A549 (cell line): ENCODE measurements around the gene ACE. TPM values are rescaled to one million over a fixed set of nuclear protein-coding genes. Genes with fewer than 3 reads are reported as not detected.

Experiments used
- ATAC-seq, 2 experiments: fragments of 200-7000 bp in 1 of 2; fragments of >200 bp in 1 of 2; cut with Nextera tagmentation in 1 of 2; cut with Tn5 transposase in 1 of 2; 3 replicates each; pipeline versions ENCODE4 v1.8.0 to v1.9.1; 2018 to 2020; ENCODE audit warnings: mild to moderate bottlenecking in 1 of 2, moderate library complexity in 1 of 2
- CTCF ChIA-PET: fragments of 300-600 bp; sonication (Branson Sonifier 250); formaldehyde crosslinking; extraction: SDS; loops from one replicate; lab custom pipeline; 2021; ENCODE audit warnings: antibody characterized with exemption, inconsistent platforms; lab: Yijun Ruan, JAX
- POLR2A ChIA-PET: fragments of 350-600 bp; formaldehyde crosslinking; extraction: SDS; loops from one replicate; lab custom pipeline; 2021; ENCODE audit warnings: antibody characterized with exemption, inconsistent platforms; lab: Yijun Ruan, JAX
- DNase-seq, 2 experiments: peaks; one replicate each; pipeline versions ENCODE4 v3.0.0 to v3.0.0-alpha.2; 2011 to 2016; ENCODE audit warnings: low read depth in 1 of 2, low spot score in 1 of 2
- FAIRE-seq: peaks from 2 replicates; lab custom pipeline; 2011; peaks lifted over from hg19 to GRCh38; lab: Jason Lieb, UNC
- H3K27ac ChIP-seq, 2 experiments: fragments of >200 bp; sonication (Bioruptor Twin); formaldehyde crosslinking; 3 replicates each; pipeline ENCODE4 v1.5.1; 2016 to 2017
- H3K4me1 ChIP-seq: fragments of >200 bp; sonication (Bioruptor Twin); formaldehyde crosslinking; 3 replicates; pipeline ENCODE4 v1.6.1; 2016
- H3K4me2 ChIP-seq: fragments of >200 bp; sonication (Bioruptor Twin); formaldehyde crosslinking; 3 replicates; pipeline ENCODE4 v1.6.1; 2016
- H3K4me3 ChIP-seq: fragments of >200 bp; sonication (Bioruptor Twin); formaldehyde crosslinking; 3 replicates; pipeline ENCODE4 v1.5.1; 2016
- H3K9me3 ChIP-seq: fragments of >200 bp; sonication (Bioruptor Twin); formaldehyde crosslinking; 3 replicates; pipeline ENCODE4 v1.6.1; 2016
- BHLHE40 ChIP-seq: IDR thresholded peaks from 2 replicates; pipeline ENCODE4 v1.6.1; 2012; ENCODE audit warnings: low read depth, low read length, inconsistent platforms
- CBX8 ChIP-seq: fragments of 200-600 bp; sonication (generic); IDR thresholded peaks from 2 replicates; pipeline ENCODE4 v1.6.1; 2016
- CHD2 ChIP-seq: fragments of 150-350 bp; IDR thresholded peaks from 2 replicates; pipeline ENCODE4 v1.6.1; 2014; ENCODE audit warnings: low read length; ENCODE audit not compliant: partially characterized antibody
- CTCF ChIP-seq: fragments of >200 bp; sonication (Bioruptor Twin); formaldehyde crosslinking; IDR thresholded peaks from 3 replicates; pipeline ENCODE4 v1.5.1; 2016
- E2F6 ChIP-seq: IDR thresholded peaks from 2 replicates; pipeline ENCODE4 v1.6.1; 2012; ENCODE audit warnings: low read depth, borderline replicate concordance
- EHMT2 ChIP-seq: fragments of 200-600 bp; sonication (generic); IDR thresholded peaks from 2 replicates; pipeline ENCODE4 v1.6.1; 2016; ENCODE audit warnings: antibody characterized with exemption, low read depth, mild to moderate bottlenecking, moderate library complexity
- ESRRA ChIP-seq: fragments of 150-350 bp; IDR thresholded peaks from 2 replicates; pipeline ENCODE4 v1.6.1; 2014; ENCODE audit warnings: mild to moderate bottlenecking, low read length, borderline replicate concordance
- FOSL2 ChIP-seq, 2 experiments: fragments of 450-650 bp in 1 of 2; fragments of >200 bp in 1 of 2; sonication (Bioruptor Twin) in 1 of 2; formaldehyde crosslinking; IDR thresholded peaks; 2 replicates each; pipeline versions ENCODE4 v1.5.0 to v1.6.1; 2016 to 2020; ENCODE audit warnings: mild to moderate bottlenecking in 1 of 2, moderate library complexity in 1 of 2
- FOXS1 ChIP-seq: fragments of 250-450 bp; sonication (Bioruptor Pico); IDR thresholded peaks from 2 replicates; pipeline ENCODE4 v1.5.0; 2020; ENCODE audit warnings: mild to moderate bottlenecking, moderate library complexity
- HMGXB4 ChIP-seq: fragments of 250-450 bp; sonication (Bioruptor Pico); IDR thresholded peaks from 2 replicates; pipeline ENCODE4 v1.5.0; 2021; ENCODE audit warnings: mild to moderate bottlenecking, moderate library complexity, borderline replicate concordance
- HOXA7 ChIP-seq: fragments of 250-450 bp; sonication (Bioruptor Pico); IDR thresholded peaks from 2 replicates; pipeline ENCODE4 v1.5.0; 2020; ENCODE audit warnings: mild to moderate bottlenecking, moderate library complexity
- HOXB13 ChIP-seq: fragments of 250-450 bp; sonication (Bioruptor Pico); IDR thresholded peaks from 2 replicates; pipeline ENCODE4 v1.5.0; 2020; ENCODE audit warnings: low read depth, mild to moderate bottlenecking, moderate library complexity
- HOXB5 ChIP-seq: fragments of 250-450 bp; sonication (Bioruptor Pico); IDR thresholded peaks from 2 replicates; pipeline ENCODE4 v1.5.0; 2020; ENCODE audit warnings: mild to moderate bottlenecking, moderate library complexity
- JUN ChIP-seq, 2 experiments: fragments of >200 bp; sonication (Bioruptor Twin); formaldehyde crosslinking; IDR thresholded peaks; 2 replicates in 1 of 2; 3 replicates in 1 of 2; pipeline ENCODE4 v1.6.1; 2016 to 2017
- NFE2L2 ChIP-seq: fragments of 150-350 bp; conservative IDR thresholded peaks from 2 replicates; pipeline ENCODE4 v1.6.1; 2014; ENCODE audit warnings: low read length
- POLR2A ChIP-seq: IDR thresholded peaks from 2 replicates; pipeline ENCODE4 v1.6.1; 2012; ENCODE audit warnings: mild to moderate bottlenecking, low read length
- POLR2AphosphoS2 ChIP-seq: conservative IDR thresholded peaks from 2 replicates; pipeline ENCODE4 v1.6.1; 2012; ENCODE audit warnings: low read length, improper control_type of control experiment, inconsistent platforms
- RAD21 ChIP-seq, 2 experiments: fragments of >200 bp in 1 of 2; sonication (Bioruptor Twin) in 1 of 2; formaldehyde crosslinking in 1 of 2; IDR thresholded peaks in 1 of 2; conservative IDR thresholded peaks in 1 of 2; 2 replicates in 1 of 2; 3 replicates in 1 of 2; pipeline ENCODE4 v1.6.1; 2012 to 2018; ENCODE audit warnings: inconsistent platforms in 1 of 2
- RCOR1 ChIP-seq: fragments of 150-350 bp; IDR thresholded peaks from 2 replicates; pipeline ENCODE4 v1.6.1; 2014; ENCODE audit warnings: antibody characterized with exemption, low read length, low read depth
- REST ChIP-seq: fragments of 200-600 bp; sonication (generic); IDR thresholded peaks from 2 replicates; pipeline ENCODE4 v1.6.1; 2016; ENCODE audit warnings: antibody characterized with exemption, mild to moderate bottlenecking, moderate library complexity
- RFX5 ChIP-seq: fragments of 450-650 bp; IDR thresholded peaks from 2 replicates; pipeline ENCODE4 v1.7.1; 2014; ENCODE audit warnings: antibody characterized with exemption, mild to moderate bottlenecking, moderate library complexity
- SMC3 ChIP-seq: fragments of >200 bp; sonication (Bioruptor Twin); formaldehyde crosslinking; IDR thresholded peaks from 3 replicates; pipeline ENCODE4 v1.6.1; 2018; ENCODE audit warnings: inconsistent platforms
- WGBS: methylation state at CpG from one replicate; pipeline ENCODE4 v1.1.6; 2017; ENCODE audit errors: missing lambda C conversion rate; 5-methylcytosine and 5-hydroxymethylcytosine counted together
- polyA plus RNA-seq, 4 experiments: library from polyadenylated mRNA; depleted of rRNA in 3 of 4; stranded (reverse); fragments of >200 nt; fragmentation: RNase III in 1 of 4; extraction: RNeasy Plus Mini Kit Qiagen cat#74134 plus additional on column Dnase treatment in 1 of 4; gene quantifications; 2 replicates in 3 of 4; 3 replicates in 1 of 4; pipeline ENCODE4 v1.2.3, GENCODE V29; 2011 to 2017

Gene ACE
- polyA plus RNA-seq, 2 of the 4 experiments (the other 2 are of a cell fraction) = 0.22 to 0.52 TPM

GRCh38 chr17:63506627-63507026 lies 29.8 kb downstream of the ACE start:
- CTCF ChIA-PET = interaction anchor here (1.0 to 2.5 kb wide), 3 partner anchors 10 to 28 kb away, joined by 3 to 13 read pairs (median 5); no protein-coding TSS in a partner anchor
- POLR2A ChIA-PET = no interaction called here
- Histone ChIP-seq H3K27ac (no peak overlapping the region), H3K4me2 (no peak overlapping the region), H3K4me1 (no peaks in the 10 kb centered on the region), H3K9me3 (peaks cover 16% of the 10 kb centered on the region; the same call in 2 of the 3 replicates), H3K4me3 (no peak overlapping the region)
- 28% methylated on average over 3 of the region's 3 CpGs for WGBS
- FAIRE-seq (no peak), DNase-seq (no peak), ATAC-seq (no peak)
- TF ChIP-seq E2F6 (no peak), HOXB13 (no peak), HMGXB4 (CRISPR knock-in tag) (no peak), NFE2L2 (no peak), HOXB5 (CRISPR knock-in tag) (no peak), SMC3 (no peak), FOXS1 (CRISPR knock-in tag) (no peak), CTCF (no peak), REST (no peak), CBX8 (no peak)
- TF ChIP-seq, all 56 proteins: peak for 0

- Histone ChIP-seq H3K4me3 (no peak overlapping the region), H3K4me1 (no peaks in the 10 kb centered on the region), H3K9me3 (no peaks in the 10 kb centered on the region), H3K4me2 (no peak overlapping the region), H3K27ac (no peak overlapping the region)
- ChIA-PET POLR2A (no interaction called here), CTCF (interaction anchor here (0.6 to 1.0 kb wide), 4 partner anchors 10 to 105 kb away, joined by 3 to 4 read pairs (median 3); no protein-coding TSS in a partner anchor)
- FAIRE-seq (no peak), ATAC-seq (no peak), DNase-seq (no peak)
- WGBS = 60% methylated on average over 8 of the region's 8 CpGs
- TF ChIP-seq POLR2AphosphoS2 = no peak
- no peak for TF ChIP-seq CBX8
- no peak for TF ChIP-seq FOSL2 (IDR thresholded peaks at IDR 0.05)
- no peak for TF ChIP-seq FOSL2 (CRISPR knock-in tag; IDR thresholded peaks at IDR 0.05)
- no peak for TF ChIP-seq HOXA7 (CRISPR knock-in tag)
Measured at GRCh38 chr17:63511331-63511730, 34.5 kb downstream of the ACE start.

- no peak overlapping the region for H3K4me2 ChIP-seq
Measured at GRCh38 chr17:63512388-63512787, 35.5 kb downstream of the ACE start.

More at GRCh38 chr17:63512388-63512787, 35.5 kb downstream of the ACE start:
- no peak overlapping the region for H3K27ac ChIP-seq
- ATAC-seq (no peak), FAIRE-seq (no peak), DNase-seq (no peak)
- H3K4me1 ChIP-seq = no peaks in the 10 kb centered on the region
- 54% methylated on average over 3 of the region's 3 CpGs for WGBS
- no peaks in the 10 kb centered on the region for H3K9me3 ChIP-seq
- CTCF ChIA-PET = interaction anchor here (0.7 kb wide), 1 partner anchor 8 kb away, joined by 3 read pairs; no protein-coding TSS in a partner anchor
- H3K4me3 ChIP-seq = no peak overlapping the region
- TF ChIP-seq JUN (IDR thresholded peaks at IDR 0.05) = no peak
- no peak for TF ChIP-seq RFX5
- no peak for TF ChIP-seq CHD2
- no peak for TF ChIP-seq EHMT2
- TF ChIP-seq POLR2A = no peak
- no peak for TF ChIP-seq RAD21 (conservative IDR thresholded peaks at IDR 0.05 in 1 of 2, IDR thresholded peaks at IDR 0.05 in 1 of 2)
- TF ChIP-seq BHLHE40 = no peak
- TF ChIP-seq RCOR1 = no peak
- no peak for TF ChIP-seq ESRRA
- POLR2A ChIA-PET = no interaction called here
